ENCODE data around the gene TMEM140. TPM values are rescaled to one million over a fixed set of nuclear protein-coding genes. Genes with fewer than 3 reads are reported as not detected.

TMEM140 gene
- total and polyA plus RNA-seq, 4 donors, result 16.1 to 35.2 (median 18.6) TPM

DNA sequence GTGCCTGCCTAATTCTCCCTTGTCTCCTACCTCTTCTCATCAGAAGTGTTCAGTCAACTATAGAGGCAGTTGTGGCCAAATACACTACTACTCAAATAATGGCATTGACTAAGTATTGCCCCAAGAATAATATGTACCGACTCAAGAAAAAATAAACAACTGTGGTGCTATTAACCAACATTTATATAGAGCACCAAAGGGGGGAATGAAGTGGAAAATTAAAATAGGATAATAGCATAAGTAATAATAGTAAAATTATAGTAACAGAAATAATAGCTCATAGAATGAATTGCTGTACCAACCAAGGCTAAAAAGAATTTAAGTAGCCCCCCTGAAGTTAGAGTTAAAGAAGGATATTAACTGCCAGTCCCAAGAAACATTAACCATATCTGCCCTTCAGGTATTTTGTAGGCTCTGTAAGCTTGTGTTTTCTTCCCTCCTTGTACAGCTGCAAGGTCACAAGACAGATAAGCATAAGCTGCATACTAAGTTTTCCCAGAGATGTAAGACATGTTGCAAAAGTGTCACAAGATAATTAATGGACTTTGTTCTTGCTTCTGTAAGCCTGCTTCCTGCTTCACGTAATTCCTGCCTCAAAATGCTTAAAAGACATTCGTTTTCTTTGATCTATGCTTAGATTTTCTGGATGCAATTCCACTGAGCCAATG, 33.5 kb downstream of the TMEM140 start:
- Histone ChIP-seq H3K36me3 (ENCODE audit: control insufficient read depth in 4 of 4, insufficient read depth in 4 of 4, low read length in 4 of 4) (peaks cover 15 to 44% (median 33%) of the 10 kb centered on the region in 4 donors), H3K27ac (ENCODE audit: low read depth in 1 of 2, low read length in 1 of 2) (no peak overlapping the region), H3K4me3 (no peak overlapping the region), H3K9me3 (ENCODE audit: control insufficient read depth in 4 of 4, insufficient read depth in 3 of 4, low read length in 3 of 4) (peaks cover 6 to 19% (median 13%) of the 10 kb centered on the region in 4 donors), H3K27me3 (ENCODE audit: control insufficient read depth in 3 of 3, insufficient read depth in 3 of 3, low read length in 2 of 3) (no peaks in the 10 kb centered on the region), H3K4me1 (ENCODE audit: control insufficient read depth in 5 of 5, insufficient read depth in 5 of 5, low read length in 5 of 5) (no peaks in the 10 kb centered on the region), H3K9ac (ENCODE audit: insufficient read depth in 1 of 2, low read length in 2 of 2) (no peak overlapping the region)
- TF ChIP-seq, protein P1, sequence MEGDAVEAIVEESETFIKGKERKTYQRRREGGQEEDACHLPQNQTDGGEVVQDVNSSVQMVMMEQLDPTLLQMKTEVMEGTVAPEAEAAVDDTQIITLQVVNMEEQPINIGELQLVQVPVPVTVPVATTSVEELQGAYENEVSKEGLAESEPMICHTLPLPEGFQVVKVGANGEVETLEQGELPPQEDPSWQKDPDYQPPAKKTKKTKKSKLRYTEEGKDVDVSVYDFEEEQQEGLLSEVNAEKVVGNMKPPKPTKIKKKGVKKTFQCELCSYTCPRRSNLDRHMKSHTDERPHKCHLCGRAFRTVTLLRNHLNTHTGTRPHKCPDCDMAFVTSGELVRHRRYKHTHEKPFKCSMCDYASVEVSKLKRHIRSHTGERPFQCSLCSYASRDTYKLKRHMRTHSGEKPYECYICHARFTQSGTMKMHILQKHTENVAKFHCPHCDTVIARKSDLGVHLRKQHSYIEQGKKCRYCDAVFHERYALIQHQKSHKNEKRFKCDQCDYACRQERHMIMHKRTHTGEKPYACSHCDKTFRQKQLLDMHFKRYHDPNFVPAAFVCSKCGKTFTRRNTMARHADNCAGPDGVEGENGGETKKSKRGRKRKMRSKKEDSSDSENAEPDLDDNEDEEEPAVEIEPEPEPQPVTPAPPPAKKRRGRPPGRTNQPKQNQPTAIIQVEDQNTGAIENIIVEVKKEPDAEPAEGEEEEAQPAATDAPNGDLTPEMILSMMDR (IDR thresholded peaks at IDR 0.05; ENCODE audit: control extremely low read depth, extremely low read depth), result no peak
- no peak for ATAC-seq (ENCODE audit: insufficient read depth, low FRiP score)
- DNase-seq, result no peak
- WGBS, 2 donors, result 88 to 95% methylated on average over 3 of the region's 3 CpGs

DNA sequence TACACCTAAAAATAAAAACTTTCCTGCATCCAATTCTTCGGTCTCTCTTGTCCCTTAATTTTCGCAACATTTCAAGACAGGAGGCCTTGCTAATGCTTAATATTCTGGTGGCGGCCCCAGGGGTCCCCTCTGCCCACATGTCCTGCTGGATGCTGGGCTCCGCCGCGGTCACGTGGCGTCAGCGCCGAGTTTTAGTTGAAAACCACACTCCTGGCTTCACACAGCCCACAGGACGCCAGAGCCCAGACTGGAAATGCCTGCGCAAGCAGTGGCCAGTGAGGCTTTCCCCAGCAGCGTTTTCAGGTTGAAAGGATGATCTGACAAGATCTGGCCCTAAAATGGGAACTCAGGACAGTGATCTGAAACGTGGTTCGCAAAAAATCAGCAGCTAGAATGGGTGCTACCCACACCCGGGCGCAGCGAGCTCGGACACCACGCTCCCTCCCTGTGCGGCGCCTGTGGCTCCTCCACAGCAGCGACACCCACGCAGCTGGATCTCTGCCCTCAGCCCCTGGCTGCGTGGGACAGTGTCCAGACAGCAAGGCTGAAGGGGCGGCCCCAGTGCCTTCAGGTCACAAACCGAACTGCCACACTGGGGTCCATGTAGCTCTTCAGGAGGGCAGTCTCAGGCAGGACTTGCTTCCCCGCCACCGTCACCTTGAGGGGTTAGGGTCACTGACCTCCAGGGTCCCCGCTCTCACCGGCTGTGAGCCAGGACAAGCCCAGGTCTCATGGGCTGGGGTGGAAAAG, 34.2 kb downstream of the TMEM140 start:
- no peak overlapping the region for H3K27ac ChIP-seq (ENCODE audit: low read depth in 1 of 2, low read length in 1 of 2)
- no peak overlapping the region for H3K4me3 ChIP-seq
- H3K36me3 ChIP-seq (ENCODE audit: control insufficient read depth in 4 of 4, insufficient read depth in 4 of 4, low read length in 4 of 4), result peaks cover 21 to 44% (median 33%) of the 10 kb centered on the region in 4 donors
- no peak overlapping the region for H3K9ac ChIP-seq (ENCODE audit: insufficient read depth in 1 of 2, low read length in 2 of 2)
- WGBS, 2 donors, result 98% methylated on average over 31 of the region's 31 CpGs
- no peak for ATAC-seq (ENCODE audit: insufficient read depth, low FRiP score)
- H3K9me3 ChIP-seq (ENCODE audit: control insufficient read depth in 4 of 4, insufficient read depth in 3 of 4, low read length in 3 of 4), result peaks cover 6 to 19% (median 13%) of the 10 kb centered on the region in 4 donors
- no peaks in the 10 kb centered on the region for H3K27me3 ChIP-seq (ENCODE audit: control insufficient read depth in 3 of 3, insufficient read depth in 3 of 3, low read length in 2 of 3)
- DNase-seq, result no peak
- no peaks in the 10 kb centered on the region for H3K4me1 ChIP-seq (ENCODE audit: control insufficient read depth in 5 of 5, insufficient read depth in 5 of 5, low read length in 5 of 5)
- TF ChIP-seq, protein P1 (IDR thresholded peaks at IDR 0.05; ENCODE audit: control extremely low read depth, extremely low read depth), result no peak

DNA sequence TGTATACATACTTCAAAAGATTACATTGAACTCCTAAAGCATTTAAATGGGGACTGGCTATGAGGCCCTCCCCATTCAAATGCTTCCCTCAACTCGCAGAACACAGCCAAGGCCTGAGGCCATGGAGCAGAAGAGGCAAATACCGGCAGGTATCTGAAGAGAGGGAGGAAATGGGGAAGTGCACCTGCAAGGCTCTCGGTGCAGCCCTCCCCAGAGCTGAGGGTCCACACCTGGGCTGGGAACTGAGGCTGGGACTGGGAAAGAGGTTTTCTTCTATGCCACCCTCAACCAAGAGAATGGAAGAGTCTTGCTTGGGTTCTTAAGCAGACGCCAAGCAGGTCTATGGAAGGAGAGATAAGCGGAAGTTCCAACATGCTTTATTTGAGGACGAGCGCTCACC, 35.6 kb downstream of the TMEM140 start:
- Histone ChIP-seq H3K9me3 (ENCODE audit: control insufficient read depth in 4 of 4, insufficient read depth in 3 of 4, low read length in 3 of 4) (peaks cover 6 to 19% (median 13%) of the 10 kb centered on the region in 4 donors), H3K27ac (ENCODE audit: low read depth in 1 of 2, low read length in 1 of 2) (no peak overlapping the region), H3K9ac (ENCODE audit: insufficient read depth in 1 of 2, low read length in 2 of 2) (no peak overlapping the region), H3K27me3 (ENCODE audit: control insufficient read depth in 3 of 3, insufficient read depth in 3 of 3, low read length in 2 of 3) (no peaks in the 10 kb centered on the region), H3K36me3 (ENCODE audit: control insufficient read depth in 4 of 4, insufficient read depth in 4 of 4, low read length in 4 of 4) (peaks cover 23 to 49% (median 37%) of the 10 kb centered on the region in 4 donors), H3K4me3 (no peak overlapping the region), H3K4me1 (ENCODE audit: control insufficient read depth in 5 of 5, insufficient read depth in 5 of 5, low read length in 5 of 5) (no peaks in the 10 kb centered on the region)
- ATAC-seq (ENCODE audit: insufficient read depth, low FRiP score), result no peak
- 95 to 99% methylated on average over 7 of the region's 7 CpGs for WGBS, 2 donors
- TF ChIP-seq, protein P1 (IDR thresholded peaks at IDR 0.05; ENCODE audit: control extremely low read depth, extremely low read depth), result no peak
- no peak for DNase-seq

Data from lung (tissue), 12 donors.